ENCODE data around the gene TXNDC17.

The TXNDC17 gene

GRCh38 chr17:6636105-6636504, 4.8 kb upstream of the TXNDC17 start:
- TF ChIP-seq, protein P1, sequence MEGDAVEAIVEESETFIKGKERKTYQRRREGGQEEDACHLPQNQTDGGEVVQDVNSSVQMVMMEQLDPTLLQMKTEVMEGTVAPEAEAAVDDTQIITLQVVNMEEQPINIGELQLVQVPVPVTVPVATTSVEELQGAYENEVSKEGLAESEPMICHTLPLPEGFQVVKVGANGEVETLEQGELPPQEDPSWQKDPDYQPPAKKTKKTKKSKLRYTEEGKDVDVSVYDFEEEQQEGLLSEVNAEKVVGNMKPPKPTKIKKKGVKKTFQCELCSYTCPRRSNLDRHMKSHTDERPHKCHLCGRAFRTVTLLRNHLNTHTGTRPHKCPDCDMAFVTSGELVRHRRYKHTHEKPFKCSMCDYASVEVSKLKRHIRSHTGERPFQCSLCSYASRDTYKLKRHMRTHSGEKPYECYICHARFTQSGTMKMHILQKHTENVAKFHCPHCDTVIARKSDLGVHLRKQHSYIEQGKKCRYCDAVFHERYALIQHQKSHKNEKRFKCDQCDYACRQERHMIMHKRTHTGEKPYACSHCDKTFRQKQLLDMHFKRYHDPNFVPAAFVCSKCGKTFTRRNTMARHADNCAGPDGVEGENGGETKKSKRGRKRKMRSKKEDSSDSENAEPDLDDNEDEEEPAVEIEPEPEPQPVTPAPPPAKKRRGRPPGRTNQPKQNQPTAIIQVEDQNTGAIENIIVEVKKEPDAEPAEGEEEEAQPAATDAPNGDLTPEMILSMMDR (IDR thresholded peaks at IDR 0.05; ENCODE audit: insufficient read depth, low read depth, low read length, missing control alignments) = no peak

GRCh38 chr17:6636616-6637457, 4.0 kb upstream of the TXNDC17 start:
- DNase-seq (ENCODE audit: low read depth) = no peak
- H3K4me3 ChIP-seq (ENCODE audit: low read depth, low read length) = no peak overlapping the region
- TF ChIP-seq, protein P1 (IDR thresholded peaks at IDR 0.05; ENCODE audit: insufficient read depth, low read depth, low read length, missing control alignments) = no peak

More at GRCh38 chr17:6636105-6636504, 4.8 kb upstream of the TXNDC17 start:
- no peak overlapping the region for H3K4me3 ChIP-seq (ENCODE audit: low read depth, low read length)
- no peak for DNase-seq (ENCODE audit: low read depth)

GRCh38 chr17:6637458-6637840, 3.4 kb upstream of the TXNDC17 start:
- H3K4me3 ChIP-seq (ENCODE audit: low read depth, low read length) = no peak overlapping the region
- TF ChIP-seq, protein P1 (IDR thresholded peaks at IDR 0.05; ENCODE audit: insufficient read depth, low read depth, low read length, missing control alignments) = no peak
- no peak for DNase-seq (ENCODE audit: low read depth)

GRCh38 chr17:6638046-6638908, 2.6 kb upstream of the TXNDC17 start:
- no peak overlapping the region for H3K4me3 ChIP-seq (ENCODE audit: low read depth, low read length)
- TF ChIP-seq, protein P1 (IDR thresholded peaks at IDR 0.05; ENCODE audit: insufficient read depth, low read depth, low read length, missing control alignments) = no peak
- DNase-seq (ENCODE audit: low read depth) = no peak

GRCh38 chr17:6639014-6639585, 1.8 kb upstream of the TXNDC17 start:
- H3K4me3 ChIP-seq (ENCODE audit: low read depth, low read length) = peak overlapping the region; percentile 96
- TF ChIP-seq, protein P1 (IDR thresholded peaks at IDR 0.05; ENCODE audit: insufficient read depth, low read depth, low read length, missing control alignments) = no peak
- no peak for DNase-seq (ENCODE audit: low read depth)

GRCh38 chr17:6639586-6640535, 999 bp upstream of the TXNDC17 start:
- H3K4me3 ChIP-seq (ENCODE audit: low read depth, low read length) = peak overlapping the region; percentile 96
- TF ChIP-seq, protein P1 (IDR thresholded peaks at IDR 0.05; ENCODE audit: insufficient read depth, low read depth, low read length, missing control alignments) = no peak
- peak; percentile 46 for DNase-seq (ENCODE audit: low read depth)

Measured in GM12865 (cell line).